Lower leg skin (tissue), 3 donors: Measurements from ENCODE around the gene SYT1.

Source experiments
- POLR2A ChIP-seq, 2 donors: fragments of 450-650 bp; IDR thresholded peaks; one replicate each; pipeline ENCODE4 v1.6.1; 2016 to 2017; ENCODE audit warnings: antibody characterized with exemption in 2 of 2, mild to moderate bottlenecking in 1 of 2, moderate library complexity in 1 of 2
- TF ChIP-seq, protein P1 (sequence below), 3 donors: fragments of 450-650 bp; IDR thresholded peaks; one replicate each; pipeline ENCODE4 v1.5.1; 2016; ENCODE audit warnings: antibody characterized with exemption in 3 of 3, mild to moderate bottlenecking in 3 of 3, moderate library complexity in 2 of 3

DNA sequence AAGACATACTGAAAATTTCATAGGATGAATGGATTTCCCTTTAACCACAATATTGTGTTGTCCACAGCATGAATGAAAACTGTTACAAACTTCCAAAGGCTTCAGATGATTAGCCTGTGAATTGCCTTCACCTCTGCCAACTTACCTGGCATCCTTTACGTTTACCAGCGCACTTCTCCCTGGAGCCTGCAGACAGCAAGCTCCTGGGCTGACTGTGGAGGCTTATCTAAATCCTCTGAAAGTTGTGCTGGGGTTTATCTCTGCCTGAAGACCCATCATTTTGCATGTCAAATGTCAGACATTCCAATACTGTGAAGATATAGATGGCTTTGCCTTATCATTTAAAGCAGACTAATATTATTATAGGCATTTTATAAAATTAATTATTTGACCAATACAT lies 403.0 kb downstream of the SYT1 start:
- TF ChIP-seq, protein P1, sequence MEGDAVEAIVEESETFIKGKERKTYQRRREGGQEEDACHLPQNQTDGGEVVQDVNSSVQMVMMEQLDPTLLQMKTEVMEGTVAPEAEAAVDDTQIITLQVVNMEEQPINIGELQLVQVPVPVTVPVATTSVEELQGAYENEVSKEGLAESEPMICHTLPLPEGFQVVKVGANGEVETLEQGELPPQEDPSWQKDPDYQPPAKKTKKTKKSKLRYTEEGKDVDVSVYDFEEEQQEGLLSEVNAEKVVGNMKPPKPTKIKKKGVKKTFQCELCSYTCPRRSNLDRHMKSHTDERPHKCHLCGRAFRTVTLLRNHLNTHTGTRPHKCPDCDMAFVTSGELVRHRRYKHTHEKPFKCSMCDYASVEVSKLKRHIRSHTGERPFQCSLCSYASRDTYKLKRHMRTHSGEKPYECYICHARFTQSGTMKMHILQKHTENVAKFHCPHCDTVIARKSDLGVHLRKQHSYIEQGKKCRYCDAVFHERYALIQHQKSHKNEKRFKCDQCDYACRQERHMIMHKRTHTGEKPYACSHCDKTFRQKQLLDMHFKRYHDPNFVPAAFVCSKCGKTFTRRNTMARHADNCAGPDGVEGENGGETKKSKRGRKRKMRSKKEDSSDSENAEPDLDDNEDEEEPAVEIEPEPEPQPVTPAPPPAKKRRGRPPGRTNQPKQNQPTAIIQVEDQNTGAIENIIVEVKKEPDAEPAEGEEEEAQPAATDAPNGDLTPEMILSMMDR (IDR thresholded peaks at IDR 0.05) = no peak
- TF ChIP-seq POLR2A (IDR thresholded peaks at IDR 0.05) = no peak
